Measurements from ENCODE around the gene RALGAPB.

- TF ChIP-seq CTCF (IDR thresholded peaks at IDR 0.05) (no peak), POLR2AphosphoS5 (IDR thresholded peaks at IDR 0.05) (no peak), EP300 (IDR thresholded peaks at IDR 0.05) (no peak)
These were observed 12.5 kb upstream of the RALGAPB start for GRCh38 chr20:38460040-38460623.

Data from suprapubic skin (tissue), 4 donors.